ENCODE results near the gene CCM2.

The CCM2 gene

GRCh38 chr7:45084901-45085618 is 85.1 kb downstream of the CCM2 start:
- no peak for DNase-seq

GRCh38 chr7:45085619-45086200 is 85.7 kb downstream of the CCM2 start:
- no peak for DNase-seq

- DNase-seq: no peak
Measured at GRCh38 chr7:45086331-45087065, 86.5 kb downstream of the CCM2 start.

GRCh38 chr7:45087301-45088145 is 87.5 kb downstream of the CCM2 start:
- DNase-seq: no peak

GRCh38 chr7:45088146-45088701 is 88.2 kb downstream of the CCM2 start:
- DNase-seq: no peak

- peak; percentile 61 for DNase-seq
Measured at GRCh38 chr7:45088821-45089340, 88.9 kb downstream of the CCM2 start, which contains the start of gene NACAD. Gene NACAD, minus strand, starts transcription at chr7:45088969. Its CDS starts 75 bp downstream, at chr7:45088894.

GRCh38 chr7:45089341-45089891 is 89.4 kb downstream of the CCM2 start:
- DNase-seq: peak; percentile 61

- no peak for DNase-seq
Measured at GRCh38 chr7:45092100-45092930, 92.3 kb downstream of the CCM2 start.

- DNase-seq: no peak
Measured at GRCh38 chr7:45092931-45093235, 92.9 kb downstream of the CCM2 start.

- DNase-seq: no peak
Measured at GRCh38 chr7:45098983-45099839, 99.2 kb downstream of the CCM2 start.

- DNase-seq: no peak
Measured at GRCh38 chr7:45099891-45100760, 100.1 kb downstream of the CCM2 start.

GRCh38 chr7:45100761-45101480 is 100.9 kb downstream of the CCM2 start:
- no peak for DNase-seq

GRCh38 chr7:45101748-45102147 is 101.7 kb downstream of the CCM2 start:
- no peak for DNase-seq

GRCh38 chr7:45102785-45103712 is 103.0 kb downstream of the CCM2 start:
- no peak for DNase-seq

- no peak for DNase-seq
Measured at GRCh38 chr7:45103958-45104843, 104.2 kb downstream of the CCM2 start.

GRCh38 chr7:45104844-45105587 is 105.0 kb downstream of the CCM2 start:
- DNase-seq: no peak

Measured in NCI-H1694 treated with DMSO at 0.1 percent for 48 hours (cell line).